GM12878 (cell line): ENCODE data around the gene RCAN1. TPM values are rescaled to one million over a fixed set of nuclear protein-coding genes. Genes with fewer than 3 reads are reported as not detected.

ENCODE experiments used
- ATAC-seq: fragments of 200-7000 bp; cut with Tn5 transposase; 3 replicates; pipeline ENCODE4 v1.9.1; 2020; ENCODE audit warnings: mild to moderate bottlenecking, moderate library complexity
- BruUV-seq: library from RNA; stranded (reverse); fragments of 400-500 nt; replicated peaks from 2 replicates; lab custom pipeline; 2021; lab: Mats Ljungman, UMichigan
- CTCF ChIA-PET: fragments of 300-600 bp; sonication (Branson Sonifier 250); formaldehyde crosslinking; extraction: SDS; loops from one replicate; lab custom pipeline; 2021; ENCODE audit warnings: inconsistent platforms; lab: Yijun Ruan, JAX
- POLR2A ChIA-PET: fragments of 350-600 bp; formaldehyde crosslinking; extraction: SDS; loops from one replicate; lab custom pipeline; 2021; ENCODE audit warnings: inconsistent platforms; lab: Charles Lee
- RAD21 ChIA-PET: fragments of 300-600 bp; sonication (Branson Sonifier 250); formaldehyde crosslinking; loops from one replicate; lab custom pipeline; 2023; ENCODE audit warnings: antibody characterized with exemption; ENCODE audit not compliant: unreplicated experiment; lab: Charles Lee
- SMC1A ChIA-PET: fragments of 300-600 bp; sonication (Branson Sonifier 250); formaldehyde crosslinking; loops from one replicate; lab custom pipeline; 2023; ENCODE audit not compliant: unreplicated experiment, uncharacterized antibody; lab: Charles Lee
- DNase-seq: peaks from one replicate; pipeline ENCODE4 v3.0.0-alpha.2; 2011; ENCODE audit warnings: low read depth, low spot score
- FAIRE-seq: peaks from 3 replicates; lab custom pipeline; 2011; peaks lifted over from hg19 to GRCh38; lab: Jason Lieb, UNC
- H2AFZ ChIP-seq: 2 replicates; pipeline ENCODE4 v1.6.0; 2011; ENCODE audit warnings: low read depth, low read length, control low read depth; ENCODE audit not compliant: control insufficient read depth
- H3K27ac ChIP-seq: 2 replicates; pipeline ENCODE4 v1.5.1; 2011; ENCODE audit warnings: control low read depth; ENCODE audit not compliant: control insufficient read depth, insufficient read depth
- H3K27me3 ChIP-seq, 2 experiments: replicated peaks in 1 of 2; 2 replicates each; pipeline versions ENCODE4 v1.6.0 to v1.6.1; 2011; ENCODE audit warnings: low read length in 1 of 2; ENCODE audit not compliant: control insufficient read depth in 2 of 2, insufficient read depth in 2 of 2
- H3K36me3 ChIP-seq, 2 experiments: 2 replicates each; pipeline ENCODE4 v1.5.1; 2011; ENCODE audit warnings: low read length in 1 of 2; ENCODE audit not compliant: control insufficient read depth in 2 of 2, insufficient read depth in 2 of 2
- H3K4me1 ChIP-seq: 2 replicates; pipeline ENCODE4 v1.6.1; 2011; ENCODE audit warnings: mild to moderate bottlenecking, low read length, moderate library complexity, mixed read lengths; ENCODE audit not compliant: control insufficient read depth, insufficient read depth
- H3K4me2 ChIP-seq: 2 replicates; pipeline ENCODE4 v1.6.0; 2011; ENCODE audit warnings: control low read depth; ENCODE audit not compliant: control insufficient read depth, insufficient read depth
- H3K4me3 ChIP-seq: fragments of 200-600 bp; sonication (generic); 2 replicates; pipeline ENCODE4 v1.5.1; 2016
- H3K79me2 ChIP-seq: 2 replicates; pipeline ENCODE4 v1.6.0; 2011; ENCODE audit warnings: low read length; ENCODE audit not compliant: control insufficient read depth, insufficient read depth
- H3K9ac ChIP-seq: 2 replicates; pipeline ENCODE4 v1.8.0; 2011; ENCODE audit warnings: low read length, control low read depth, mixed read lengths; ENCODE audit not compliant: control insufficient read depth, insufficient read depth
- H3K9me3 ChIP-seq: replicated peaks from 3 replicates; pipeline ENCODE4 v1.5.1; 2011; ENCODE audit warnings: mild to moderate bottlenecking, low read length; ENCODE audit not compliant: control insufficient read depth, insufficient read depth
- H4K20me1 ChIP-seq: 2 replicates; pipeline ENCODE4 v1.6.0; 2011; ENCODE audit not compliant: control insufficient read depth, insufficient read depth
- BHLHE40 ChIP-seq, 2 experiments: fragments of 450-650 bp in 1 of 2; IDR thresholded peaks; 2 replicates each; pipeline ENCODE4 v1.6.1; 2011 to 2017; ENCODE audit warnings: low read depth in 2 of 2, borderline replicate concordance in 1 of 2, improper control_type of control experiment in 1 of 2, low read length in 1 of 2, mild to moderate bottlenecking in 1 of 2
- GABPA ChIP-seq: IDR thresholded peaks from 2 replicates; pipeline ENCODE4 v1.6.1; 2014; ENCODE audit warnings: antibody characterized with exemption, low read depth, mild to moderate bottlenecking, inconsistent platforms
- HDAC6 ChIP-seq: fragments of 200-600 bp; sonication (generic); IDR thresholded peaks from one replicate; pipeline ENCODE4 v1.8.0; 2017; ENCODE audit warnings: antibody characterized with exemption; ENCODE audit not compliant: unreplicated experiment
- LARP7 ChIP-seq: fragments of 450-650 bp; IDR thresholded peaks from 2 replicates; pipeline ENCODE4 v1.6.1; 2017; ENCODE audit warnings: mild to moderate bottlenecking
- MTA3 ChIP-seq: IDR thresholded peaks from 2 replicates; pipeline ENCODE4 v1.6.1; 2012; ENCODE audit warnings: low read length, inconsistent platforms, borderline replicate concordance
- MYC ChIP-seq: IDR thresholded peaks from 2 replicates; pipeline ENCODE4 v1.6.1; 2011; ENCODE audit warnings: mild to moderate bottlenecking, low read length, moderate library complexity, inconsistent platforms; ENCODE audit not compliant: insufficient read depth, insufficient replicate concordance, insufficient read length, severe bottlenecking
- NFYB ChIP-seq: IDR thresholded peaks from 2 replicates; pipeline ENCODE4 v1.6.1; 2011; ENCODE audit warnings: low read depth, mild to moderate bottlenecking, low read length, improper control_type of control experiment, moderate library complexity; ENCODE audit not compliant: insufficient read depth
- PML ChIP-seq: IDR thresholded peaks from 2 replicates; pipeline ENCODE4 v1.6.1; 2012; ENCODE audit warnings: low read length, inconsistent platforms
- PRDM15 ChIP-seq: fragments of 450-650 bp; formaldehyde crosslinking; IDR thresholded peaks from 2 replicates; pipeline ENCODE4 v1.4.0; 2020; ENCODE audit warnings: mild to moderate bottlenecking, moderate library complexity
- STAT3 ChIP-seq: IDR thresholded peaks from 2 replicates; pipeline ENCODE4 v1.6.1; 2011; ENCODE audit warnings: low read depth, low read length, improper control_type of control experiment
- ZZZ3 ChIP-seq: IDR thresholded peaks from 2 replicates; pipeline ENCODE4 v1.6.1; 2011; ENCODE audit warnings: low read depth; ENCODE audit not compliant: control insufficient read depth, insufficient read length
- in situ Hi-C: fragments of 300-500 bp; cut with MboI; formaldehyde crosslinking; loops from 9 replicates; pipeline ENCODE4 v1.14.3; 2018; ENCODE audit warnings: mixed read lengths
- intact Hi-C: fragments of 100-400 bp; cut with micrococcal nuclease; formaldehyde crosslinking; loops from one replicate; pipeline ENCODE4 v1.14.2; 2022; ENCODE audit not compliant: unreplicated experiment
- polyA plus RNA-seq, 11 experiments: library from polyadenylated mRNA; depleted of rRNA in 4 of 11; unstranded in 6 of 11; stranded (reverse) in 5 of 11; fragments of >200 nt; fragmentation: Nextera tagmentation in 4 of 11; fragmentation: Illumina TruSeq in 1 of 11; extraction: Ambion mirVana in 4 of 11; extraction: Trizol in 1 of 11; gene quantifications; 1 replicate in 1 of 11; 2 replicates in 10 of 11; pipeline versions ENCODE4 v1.2.1 to v1.2.3, GENCODE V29; 2011 to 2016; ENCODE audit warnings: inconsistent platforms in 2 of 11, missing spikeins in 2 of 11, low read depth in 1 of 11
- total RNA-seq, 4 experiments: library from RNA; depleted of rRNA in 3 of 4; stranded (reverse); fragments of >200 nt in 3 of 4; fragmentation: Illumina TruSeq in 1 of 4; extraction: Trizol in 1 of 4; gene quantifications; 2 replicates each; pipeline versions ENCODE4 v1.2.1 to v1.2.3, GENCODE V29; 2013 to 2021
- TF ChIP-seq, protein P1 (sequence below): IDR thresholded peaks from 2 replicates; pipeline ENCODE4 v1.6.1; 2012; ENCODE audit warnings: mild to moderate bottlenecking, low read depth, low read length

Gene RCAN1
- total and polyA plus RNA-seq, 10 of the 15 experiments (the other 5 are each of a cell fraction or from before 2014, with no cell fraction given), result 2.8 to 12.9 (median 10.5) TPM

DNA sequence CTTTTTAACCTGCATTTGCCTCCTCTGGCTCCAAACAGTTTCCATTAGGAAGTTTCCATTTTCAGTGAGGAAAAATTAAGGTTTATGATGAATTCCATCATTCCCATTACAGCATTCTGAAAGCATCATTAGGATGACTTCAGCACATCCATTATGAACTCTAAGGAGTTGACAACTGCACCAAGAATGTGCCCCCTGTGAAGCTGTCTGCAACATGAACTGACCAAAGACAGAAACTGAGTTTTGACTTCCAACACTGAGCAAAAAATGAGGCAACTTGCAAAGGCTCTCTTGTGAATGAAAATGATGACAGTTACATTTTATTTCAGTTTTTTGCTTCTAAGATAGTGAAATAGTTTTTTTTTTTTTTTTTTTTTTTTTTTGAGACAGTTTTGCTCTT, 84.7 kb downstream of the RCAN1 start:
- no peaks in the 10 kb centered on the region for H3K36me3 ChIP-seq
- H3K4me2 ChIP-seq, result no peak overlapping the region
- FAIRE-seq (no peak), DNase-seq (no peak), ATAC-seq (no peak)
- H3K9me3 ChIP-seq, result no peaks in the 10 kb centered on the region
- in situ Hi-C loops, result no loop called here
- RAD21 ChIA-PET, result interaction anchor here (0.7 kb wide), 1 partner anchor 102 kb away, joined by 3 read pairs; no protein-coding TSS in a partner anchor
- no peak overlapping the region for H3K4me3 ChIP-seq
- CTCF ChIA-PET, result no interaction called here
- TF ChIP-seq HDAC6 (no peak), LARP7 (no peak), MTA3 (no peak), STAT3 (no peak), PML (no peak), MYC (no peak), BHLHE40 (IDR thresholded peaks at IDR 0.05; ENCODE audit: borderline replicate concordance in 1 of 2, low read depth in 2 of 2, low read length in 1 of 2) (no peak), ZZZ3 (no peak), GABPA (no peak), PRDM15 (CRISPR knock-in tag) (no peak), NFYB (no peak)
- TF ChIP-seq, protein P1, sequence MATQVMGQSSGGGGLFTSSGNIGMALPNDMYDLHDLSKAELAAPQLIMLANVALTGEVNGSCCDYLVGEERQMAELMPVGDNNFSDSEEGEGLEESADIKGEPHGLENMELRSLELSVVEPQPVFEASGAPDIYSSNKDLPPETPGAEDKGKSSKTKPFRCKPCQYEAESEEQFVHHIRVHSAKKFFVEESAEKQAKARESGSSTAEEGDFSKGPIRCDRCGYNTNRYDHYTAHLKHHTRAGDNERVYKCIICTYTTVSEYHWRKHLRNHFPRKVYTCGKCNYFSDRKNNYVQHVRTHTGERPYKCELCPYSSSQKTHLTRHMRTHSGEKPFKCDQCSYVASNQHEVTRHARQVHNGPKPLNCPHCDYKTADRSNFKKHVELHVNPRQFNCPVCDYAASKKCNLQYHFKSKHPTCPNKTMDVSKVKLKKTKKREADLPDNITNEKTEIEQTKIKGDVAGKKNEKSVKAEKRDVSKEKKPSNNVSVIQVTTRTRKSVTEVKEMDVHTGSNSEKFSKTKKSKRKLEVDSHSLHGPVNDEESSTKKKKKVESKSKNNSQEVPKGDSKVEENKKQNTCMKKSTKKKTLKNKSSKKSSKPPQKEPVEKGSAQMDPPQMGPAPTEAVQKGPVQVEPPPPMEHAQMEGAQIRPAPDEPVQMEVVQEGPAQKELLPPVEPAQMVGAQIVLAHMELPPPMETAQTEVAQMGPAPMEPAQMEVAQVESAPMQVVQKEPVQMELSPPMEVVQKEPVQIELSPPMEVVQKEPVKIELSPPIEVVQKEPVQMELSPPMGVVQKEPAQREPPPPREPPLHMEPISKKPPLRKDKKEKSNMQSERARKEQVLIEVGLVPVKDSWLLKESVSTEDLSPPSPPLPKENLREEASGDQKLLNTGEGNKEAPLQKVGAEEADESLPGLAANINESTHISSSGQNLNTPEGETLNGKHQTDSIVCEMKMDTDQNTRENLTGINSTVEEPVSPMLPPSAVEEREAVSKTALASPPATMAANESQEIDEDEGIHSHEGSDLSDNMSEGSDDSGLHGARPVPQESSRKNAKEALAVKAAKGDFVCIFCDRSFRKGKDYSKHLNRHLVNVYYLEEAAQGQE, result no peak
- H2AFZ ChIP-seq, result no peak overlapping the region
- BruUV-seq, result no TSS peak
- no peaks in the 10 kb centered on the region for H3K27me3 ChIP-seq
- intact Hi-C loops, result no loop called here
- no peak overlapping the region for H3K9ac ChIP-seq
- H3K27ac ChIP-seq, result no peak overlapping the region
- H4K20me1 ChIP-seq, result no peaks in the 10 kb centered on the region
- peaks cover 17% of the 10 kb centered on the region for H3K4me1 ChIP-seq
- no peaks in the 10 kb centered on the region; the same call in 1 of the 2 replicates for H3K79me2 ChIP-seq
- POLR2A ChIA-PET, result no interaction called here
- SMC1A ChIA-PET, result no interaction called here
